SIG-M5 treated with dmso at 0.1 percent for 504 hours (cell line): ENCODE results near the gene TRMT61B.

ENCODE experiments used
- DNase-seq: peaks from one replicate; lab custom pipeline; 2025; ENCODE audit not compliant: unreplicated experiment; lab: John Stamatoyannopoulos, UW

TRMT61B gene

GRCh38 chr2:28868611-28869010 lies 1.5 kb downstream of the TRMT61B start:
- DNase-seq: no peak

DNA sequence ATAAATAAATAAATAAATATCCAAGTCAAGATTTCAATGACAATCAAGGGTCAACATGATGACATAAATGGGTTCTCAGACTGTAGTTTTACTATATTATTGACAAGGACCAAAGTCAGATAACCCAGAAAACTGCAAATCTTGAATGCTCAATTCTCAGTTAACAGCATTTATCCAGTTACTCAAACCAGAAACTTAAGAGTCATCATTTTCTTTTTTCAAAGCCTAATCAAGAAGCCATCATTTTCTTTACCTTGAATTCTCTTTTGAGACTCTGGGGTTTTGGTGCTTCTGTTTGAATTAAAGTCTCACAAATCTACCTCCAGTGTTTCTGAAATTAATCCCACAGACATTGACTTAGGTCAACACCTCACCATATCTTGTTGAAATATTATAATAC lies 14.1 kb downstream of the TRMT61B start:
- DNase-seq: no peak

DNA sequence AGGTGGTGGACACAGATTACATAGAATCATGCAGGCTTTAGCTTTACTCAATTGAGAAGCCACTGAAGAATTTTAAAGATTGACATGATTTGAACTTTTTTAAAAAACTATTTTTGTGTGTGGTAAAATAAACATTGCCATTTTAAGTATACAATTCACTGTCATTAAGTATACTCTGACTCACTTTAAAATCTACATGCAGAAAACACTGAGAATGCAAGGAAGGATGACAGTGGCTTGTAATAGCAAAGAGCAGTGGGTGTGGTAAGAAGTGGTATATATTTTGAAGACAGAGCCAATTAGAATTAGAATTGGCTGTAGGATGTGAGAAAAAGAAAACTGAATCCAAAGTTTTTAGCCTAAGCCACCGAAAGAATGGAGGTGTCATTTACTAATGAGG lies 14.9 kb downstream of the TRMT61B start:
- DNase-seq: no peak

- DNase-seq: no peak
Observed at GRCh38 chr2:28842042-28842441, 28.1 kb downstream of the TRMT61B start.

- DNase-seq: no peak
Observed at GRCh38 chr2:28838971-28839370, 31.1 kb downstream of the TRMT61B start.

DNA sequence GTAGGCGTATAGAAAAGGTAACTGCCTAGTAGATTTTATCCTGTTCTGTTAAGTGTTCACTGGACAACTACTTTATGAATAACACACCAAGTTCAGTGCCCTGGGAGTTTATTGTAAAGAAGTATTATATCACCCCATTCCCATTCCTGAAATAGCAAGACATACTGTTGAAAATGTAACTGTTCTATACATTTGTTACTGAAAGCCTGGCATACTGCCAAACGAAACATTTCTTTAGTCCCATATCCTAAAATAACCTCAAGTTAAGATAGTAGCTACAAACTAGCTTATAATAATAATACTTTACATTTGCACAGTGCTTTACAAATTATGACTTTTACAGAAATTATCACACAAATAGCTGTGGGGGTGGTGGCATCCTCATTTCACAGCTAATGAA lies 34.3 kb downstream of the TRMT61B start:
- DNase-seq: no peak

DNA sequence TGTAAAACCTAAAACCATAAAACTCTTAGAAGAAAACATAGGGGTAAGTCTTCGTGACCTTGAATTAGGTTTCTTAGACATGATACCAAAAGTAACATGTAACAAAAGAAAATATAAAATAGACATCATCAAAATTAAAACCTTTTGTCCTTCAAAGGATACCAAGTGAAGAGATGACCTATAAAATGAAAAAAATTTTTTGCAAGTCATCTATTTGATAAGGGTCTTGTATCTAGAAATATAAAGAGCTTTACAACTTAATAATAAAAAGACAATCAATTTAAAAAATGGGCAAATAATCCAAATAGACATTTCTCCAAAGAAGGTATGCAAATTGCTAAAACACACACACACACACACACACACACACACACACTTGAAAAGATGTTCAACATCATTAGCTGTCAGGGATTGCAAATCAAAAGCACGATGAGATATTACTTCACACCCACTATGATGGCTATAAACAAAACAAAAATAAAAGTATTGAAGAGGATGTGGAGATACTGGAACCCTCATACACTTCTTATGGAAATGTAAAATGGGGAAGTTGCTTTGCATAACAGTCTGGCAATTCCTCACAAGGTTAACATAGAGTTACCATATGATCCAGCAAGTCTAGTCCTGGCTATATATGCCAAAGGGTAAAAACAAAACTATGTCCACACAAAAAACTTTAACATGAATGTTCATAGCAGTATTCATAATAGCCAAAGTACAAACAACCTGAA lies 36.2 kb downstream of the TRMT61B start:
- peak; percentile 34 for DNase-seq

GRCh38 chr2:28828382-28828781 lies 41.7 kb downstream of the TRMT61B start:
- no peak for DNase-seq

GRCh38 chr2:28824870-28825269 lies 45.2 kb downstream of the TRMT61B start:
- DNase-seq: no peak

GRCh38 chr2:28824207-28824606 lies 45.9 kb downstream of the TRMT61B start:
- no peak for DNase-seq

DNA sequence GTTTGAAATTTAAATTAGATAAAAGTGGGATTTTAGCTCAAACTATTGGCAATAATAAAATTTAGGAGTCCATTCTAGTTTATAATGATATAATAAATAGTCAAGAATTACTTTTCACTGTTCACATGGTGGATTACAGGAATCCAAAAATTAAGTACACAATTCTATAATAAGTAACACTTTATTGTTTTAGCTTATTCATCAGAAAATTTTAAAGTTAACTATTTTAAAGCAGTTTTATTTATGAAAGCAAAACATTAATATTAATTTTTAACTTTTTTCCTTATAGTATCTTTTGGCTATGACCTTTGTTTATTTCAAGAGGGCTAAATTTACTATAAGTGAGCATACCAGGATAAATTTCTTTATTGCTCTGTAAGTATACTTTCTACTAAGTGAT lies 48.1 kb downstream of the TRMT61B start:
- no peak for DNase-seq

DNA sequence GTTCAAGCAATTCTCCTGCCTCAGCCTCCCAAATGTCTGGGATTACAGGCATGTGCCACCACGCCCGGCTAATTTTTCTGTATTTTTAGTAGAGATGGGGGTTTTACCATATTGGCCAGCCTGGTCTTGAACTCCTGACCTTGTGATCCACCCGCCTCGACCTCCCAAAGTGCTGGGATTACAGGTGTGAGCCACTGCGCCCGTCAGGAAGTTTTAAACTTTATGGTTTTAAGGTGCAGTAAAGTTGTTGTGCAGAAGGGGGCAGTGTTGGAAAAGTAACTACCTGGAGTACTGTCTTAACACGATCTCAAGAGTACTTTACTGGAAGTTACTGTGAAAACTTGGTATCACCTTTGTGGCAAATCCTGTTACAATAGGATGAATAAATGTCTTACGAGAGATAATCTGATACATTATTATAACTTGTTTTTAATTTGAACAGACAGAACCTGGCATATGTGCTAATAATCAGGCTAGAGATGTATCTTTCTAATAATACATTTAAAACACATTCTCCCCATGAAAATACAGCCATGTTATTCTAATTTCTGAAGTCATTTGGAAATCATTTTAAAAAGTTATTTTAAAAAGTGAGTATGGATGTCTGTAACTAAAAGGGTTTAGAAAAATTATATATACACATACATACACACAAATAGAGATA lies 48.7 kb downstream of the TRMT61B start:
- peak; percentile 63 for DNase-seq

GRCh38 chr2:28818053-28818452 lies 52.1 kb downstream of the TRMT61B start:
- DNase-seq: no peak

DNA sequence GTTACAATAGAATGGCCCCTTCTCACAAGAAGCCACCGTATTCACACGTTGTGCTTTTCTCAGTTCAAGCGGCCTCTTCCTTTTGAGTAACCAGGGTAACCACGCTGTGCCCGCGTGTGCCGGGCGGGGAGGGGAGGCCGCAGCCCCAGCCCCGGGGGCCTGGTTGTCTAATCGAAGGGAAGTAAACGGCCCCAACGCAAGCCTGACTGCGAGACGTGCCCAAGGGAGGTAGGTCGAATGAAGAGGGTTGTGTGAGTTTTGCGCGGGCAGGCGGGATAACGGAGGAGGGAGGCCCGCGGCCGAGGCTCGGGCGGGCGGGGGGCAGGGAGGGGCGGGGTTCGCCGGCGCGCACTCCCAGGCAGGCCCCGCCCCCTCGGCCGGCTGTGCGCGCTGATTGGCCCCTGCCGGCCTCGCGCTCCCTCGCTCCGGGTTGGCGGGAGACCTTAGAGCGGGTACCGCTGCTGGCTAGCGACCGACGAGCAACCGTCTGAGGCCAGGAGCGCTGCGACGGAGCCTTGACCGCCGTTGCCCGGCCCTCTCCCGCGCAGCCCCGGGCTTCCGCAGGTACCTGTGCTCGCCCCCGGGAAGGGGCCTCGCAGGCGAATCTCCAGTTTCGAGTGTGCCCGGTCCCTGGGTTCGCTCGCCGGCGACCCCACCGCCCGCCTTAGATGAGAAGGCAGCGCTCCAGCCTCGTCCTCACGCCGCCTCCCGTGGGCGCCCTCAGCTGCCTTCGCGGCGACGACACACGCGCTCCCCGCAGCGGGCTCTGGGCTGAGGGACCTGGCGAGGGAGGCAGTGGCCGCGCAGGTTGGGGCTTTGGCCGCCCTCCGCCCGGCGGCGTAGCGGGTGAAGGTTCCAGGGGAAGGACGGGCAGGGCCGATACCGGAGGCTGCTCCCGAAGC lies 59.5 kb downstream of the TRMT61B start, which contains the start of gene SPDYA:
SPDYA (plus strand) TSS at position 451 of the 902 bp plus-strand sequence. CDS start 5,181 bp downstream, outside the sequence.
- DNase-seq: peak; percentile 72

DNA sequence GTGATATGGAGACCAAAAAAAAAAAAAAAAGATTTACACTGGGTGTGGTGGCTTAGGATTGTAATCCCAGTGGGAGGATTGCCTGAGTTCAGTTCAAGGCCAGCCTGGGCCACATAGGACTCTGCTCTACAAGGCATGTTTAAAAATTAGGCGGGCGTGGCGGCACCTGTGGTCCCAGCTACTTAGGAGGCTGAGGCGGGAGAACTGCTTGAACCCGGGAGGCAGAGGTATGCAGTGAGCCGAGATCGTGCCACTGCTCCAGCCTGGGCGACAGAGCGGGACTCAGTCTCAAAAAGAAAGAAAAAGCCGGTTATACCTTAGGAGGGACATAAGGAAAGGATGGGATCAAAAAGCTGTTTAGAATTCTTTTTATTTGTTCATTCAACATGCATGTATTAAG lies 60.2 kb downstream of the TRMT61B start:
- DNase-seq: no peak

- DNase-seq: no peak
Observed at GRCh38 chr2:28802975-28803429, 67.1 kb downstream of the TRMT61B start.

- no peak for DNase-seq
Observed at GRCh38 chr2:28801726-28802125, 68.4 kb downstream of the TRMT61B start.
